Measurements from ENCODE around the gene IPMK. TPM values are rescaled to one million over a fixed set of nuclear protein-coding genes. Genes with fewer than 3 reads are reported as not detected.

Gene IPMK
- total RNA-seq = 4.5 TPM in 3 replicates

GRCh38 chr10:58267713-58268453 lies at the start of gene IPMK:
Gene IPMK (minus strand): TSS chr10:58267894. CDS start chr10:58267611, 283 bp downstream.
- no peak for TF ChIP-seq CTCF (IDR thresholded peaks at IDR 0.05; ENCODE audit: unreplicated experiment)
- H3K27ac Mint-ChIP-seq = peak within 1 kb of the TSS; percentile 98
- H3K9me3 Mint-ChIP-seq = no peaks in the 10 kb centered on the region
- H3K4me1 Mint-ChIP-seq = peaks cover 34% of the 10 kb centered on the region
- no peaks in the 10 kb centered on the region for H3K27me3 Mint-ChIP-seq (ENCODE audit: low read depth)
- peak within 1 kb of the TSS; percentile 95 for H3K4me3 Mint-ChIP-seq
- H3K36me3 Mint-ChIP-seq = no peaks in the 10 kb centered on the region
- DNase-seq (ENCODE audit: low spot score in 2 of 2, unreplicated experiment in 2 of 2) = peak; percentile 76 to 92

GRCh38 chr10:58316874-58317273 lies 49.2 kb upstream of the IPMK start:
- H3K4me1 Mint-ChIP-seq = peaks cover 2% of the 10 kb centered on the region
- no peak overlapping the region for H3K27ac Mint-ChIP-seq
- TF ChIP-seq CTCF (IDR thresholded peaks at IDR 0.05; ENCODE audit: unreplicated experiment) = no peak
- peaks cover 4% of the 10 kb centered on the region for H3K27me3 Mint-ChIP-seq (ENCODE audit: low read depth)
- no peaks in the 10 kb centered on the region for H3K36me3 Mint-ChIP-seq
- H3K4me3 Mint-ChIP-seq = no peak overlapping the region
- DNase-seq (ENCODE audit: low spot score in 2 of 2, unreplicated experiment in 2 of 2) = no peak
- H3K9me3 Mint-ChIP-seq = no peaks in the 10 kb centered on the region

GRCh38 chr10:58311026-58311425 lies 43.3 kb upstream of the IPMK start:
- no peak for TF ChIP-seq CTCF (IDR thresholded peaks at IDR 0.05; ENCODE audit: unreplicated experiment)
- DNase-seq (ENCODE audit: low spot score in 2 of 2, unreplicated experiment in 2 of 2) = no peak
- no peaks in the 10 kb centered on the region for H3K9me3 Mint-ChIP-seq
- H3K4me1 Mint-ChIP-seq = no peaks in the 10 kb centered on the region
- no peak overlapping the region for H3K4me3 Mint-ChIP-seq
- no peaks in the 10 kb centered on the region for H3K36me3 Mint-ChIP-seq
- peaks cover 15% of the 10 kb centered on the region for H3K27me3 Mint-ChIP-seq (ENCODE audit: low read depth)
- no peak overlapping the region for H3K27ac Mint-ChIP-seq

GRCh38 chr10:58307676-58308075 lies 40.0 kb upstream of the IPMK start:
- peaks cover 16% of the 10 kb centered on the region for H3K27me3 Mint-ChIP-seq (ENCODE audit: low read depth)
- H3K27ac Mint-ChIP-seq = no peak overlapping the region
- no peaks in the 10 kb centered on the region for H3K9me3 Mint-ChIP-seq
- no peaks in the 10 kb centered on the region for H3K4me1 Mint-ChIP-seq
- DNase-seq (ENCODE audit: low spot score in 2 of 2, unreplicated experiment in 2 of 2) = no peak
- no peak overlapping the region for H3K4me3 Mint-ChIP-seq
- no peak for TF ChIP-seq CTCF (IDR thresholded peaks at IDR 0.05; ENCODE audit: unreplicated experiment)
- H3K36me3 Mint-ChIP-seq = no peaks in the 10 kb centered on the region

- Mint-ChIP-seq H3K9me3 (no peaks in the 10 kb centered on the region), H3K36me3 (no peaks in the 10 kb centered on the region), H3K4me1 (no peaks in the 10 kb centered on the region), H3K27me3 (ENCODE audit: low read depth) (peaks cover 11% of the 10 kb centered on the region), H3K27ac (no peak overlapping the region), H3K4me3 (no peak overlapping the region)
- DNase-seq (ENCODE audit: low spot score in 2 of 2, unreplicated experiment in 2 of 2) = no peak
- no peak for TF ChIP-seq CTCF (IDR thresholded peaks at IDR 0.05; ENCODE audit: unreplicated experiment)
Measured at GRCh38 chr10:58305821-58306220, 38.1 kb upstream of the IPMK start.

Data from mesothelial cell of epicardium (in vitro differentiated cells).